GM23338 (cell line): Measurements from ENCODE around the gene P4HA1. TPM values are rescaled to one million over a fixed set of nuclear protein-coding genes. Genes with fewer than 3 reads are reported as not detected.

Source experiments
- ATAC-seq: fragments of 200-7000 bp; cut with Tn5 transposase; 3 replicates; pipeline ENCODE4 v1.9.1; 2020
- DNase-seq: peaks from one replicate; pipeline ENCODE4 v3.0.0-alpha.2; 2015; ENCODE audit warnings: low spot score
- H2AFZ ChIP-seq: fragments of 200-600 bp; sonication (generic); 2 replicates; pipeline ENCODE4 v1.8.0; 2016; ENCODE audit warnings: antibody characterized with exemption, mild to moderate bottlenecking, moderate library complexity
- H3F3A ChIP-seq: fragments of 200-600 bp; sonication (generic); replicated peaks from 2 replicates; pipeline ENCODE4 v1.8.0; 2017; ENCODE audit warnings: antibody characterized with exemption, mixed run types, low read depth
- H3K27ac ChIP-seq: fragments of 200-600 bp; sonication (generic); 2 replicates; pipeline ENCODE4 v1.6.1; 2016; ENCODE audit warnings: low read depth
- H3K27me3 ChIP-seq: fragments of 200-600 bp; sonication (generic); 2 replicates; pipeline ENCODE4 v1.8.0; 2016; ENCODE audit warnings: mild to moderate bottlenecking, mixed run types, moderate library complexity; ENCODE audit not compliant: insufficient read depth
- H3K36me3 ChIP-seq: fragments of 200-600 bp; sonication (generic); 2 replicates; pipeline ENCODE4 v1.8.0; 2016; ENCODE audit warnings: mild to moderate bottlenecking; ENCODE audit not compliant: insufficient read depth
- H3K4me1 ChIP-seq: fragments of 200-600 bp; sonication (generic); 2 replicates; pipeline ENCODE4 v1.8.0; 2016; ENCODE audit warnings: mild to moderate bottlenecking, moderate library complexity; ENCODE audit not compliant: insufficient read depth
- H3K4me2 ChIP-seq: fragments of 200-600 bp; sonication (generic); 2 replicates; pipeline ENCODE4 v1.7.1; 2017; ENCODE audit warnings: mixed run types
- H3K4me3 ChIP-seq: fragments of 200-600 bp; sonication (generic); 2 replicates; pipeline ENCODE4 v1.6.1; 2016; ENCODE audit warnings: mixed run types
- H3K79me2 ChIP-seq: fragments of 200-600 bp; sonication (generic); replicated peaks from 2 replicates; pipeline ENCODE4 v1.8.0; 2017; ENCODE audit warnings: mild to moderate bottlenecking; ENCODE audit not compliant: insufficient read depth
- H3K9me2 ChIP-seq: fragments of 200-600 bp; sonication (generic); 2 replicates; pipeline ENCODE4 v1.8.0; 2017; ENCODE audit not compliant: insufficient read depth
- H4K20me1 ChIP-seq: fragments of 200-600 bp; sonication (generic); replicated peaks from 2 replicates; pipeline ENCODE4 v1.8.0; 2017; ENCODE audit warnings: mild to moderate bottlenecking; ENCODE audit not compliant: insufficient read depth
- H3K27ac Mint-ChIP-seq: 2 replicates; pipeline ENCODE4 v1.8.0; 2020; ENCODE audit warnings: inconsistent platforms, mild to moderate bottlenecking, moderate library complexity, mixed read lengths
- H3K27me3 Mint-ChIP-seq: 3 replicates; pipeline ENCODE4 v1.8.0; 2022; ENCODE audit warnings: low read depth, mild to moderate bottlenecking, moderate library complexity, mixed read lengths, inconsistent platforms; ENCODE audit not compliant: insufficient read depth, poor library complexity
- H3K36me3 Mint-ChIP-seq: 3 replicates; pipeline ENCODE4 v1.8.0; 2021; ENCODE audit warnings: low read depth, mild to moderate bottlenecking, inconsistent platforms, moderate library complexity, mixed read lengths
- H3K4me1 Mint-ChIP-seq: 3 replicates; pipeline ENCODE4 v1.8.0; 2020; ENCODE audit warnings: mild to moderate bottlenecking, inconsistent platforms, mixed read lengths
- H3K4me3 Mint-ChIP-seq: 3 replicates; pipeline ENCODE4 v1.8.0; 2021; ENCODE audit warnings: moderate library complexity, mild to moderate bottlenecking, inconsistent platforms, mixed read lengths
- H3K9me3 Mint-ChIP-seq: 3 replicates; pipeline ENCODE4 v1.8.0; 2020; ENCODE audit warnings: moderate library complexity, mild to moderate bottlenecking, inconsistent platforms, mixed read lengths
- CREB1 ChIP-seq: fragments of 250-450 bp; sonication (Bioruptor Pico); IDR thresholded peaks from 2 replicates; pipeline ENCODE4 v1.5.0; 2020; ENCODE audit warnings: low read depth, mild to moderate bottlenecking, moderate library complexity
- CTCF ChIP-seq, 2 experiments: fragments of 200-600 bp in 1 of 2; sonication (generic) in 1 of 2; conservative IDR thresholded peaks; 2 replicates each; pipeline versions ENCODE4 v1.5.1 to v1.6.1; 2016 to 2017; ENCODE audit warnings: antibody characterized with exemption in 2 of 2, low read depth in 2 of 2, mild to moderate bottlenecking in 2 of 2, moderate library complexity in 1 of 2
- EZH2 ChIP-seq: fragments of 200-600 bp; sonication (generic); IDR thresholded peaks from one replicate; pipeline ENCODE4 v1.8.0; 2017; ENCODE audit warnings: antibody characterized with exemption, mild to moderate bottlenecking, low read depth; ENCODE audit not compliant: unreplicated experiment
- EZH2phosphoT487 ChIP-seq: fragments of 200-600 bp; sonication (generic); IDR thresholded peaks from one replicate; pipeline ENCODE4 v1.8.1; 2018; ENCODE audit warnings: antibody characterized with exemption; ENCODE audit not compliant: unreplicated experiment
- JUNB ChIP-seq: IDR thresholded peaks from one replicate; pipeline ENCODE4 v1.6.1; 2016; ENCODE audit warnings: antibody characterized with exemption; ENCODE audit not compliant: unreplicated experiment
- NANOG ChIP-seq: IDR thresholded peaks from 2 replicates; pipeline ENCODE4 v1.6.1; 2016; ENCODE audit warnings: antibody characterized with exemption, borderline replicate concordance
- POLR2AphosphoS5 ChIP-seq: IDR thresholded peaks from 2 replicates; pipeline ENCODE4 v1.6.1; 2016; ENCODE audit warnings: antibody characterized with exemption, low read depth
- REST ChIP-seq: IDR thresholded peaks from one replicate; pipeline ENCODE4 v1.6.1; 2018; ENCODE audit warnings: antibody characterized with exemption; ENCODE audit not compliant: unreplicated experiment
- STAT1 ChIP-seq: IDR thresholded peaks from one replicate; pipeline ENCODE4 v1.6.1; 2016; ENCODE audit warnings: antibody characterized with exemption; ENCODE audit not compliant: unreplicated experiment
- ZNF462 ChIP-seq: fragments of 250-450 bp; sonication (Bioruptor Pico); IDR thresholded peaks from 2 replicates; pipeline ENCODE4 v1.5.0; 2020; ENCODE audit warnings: mild to moderate bottlenecking, moderate library complexity
- polyA plus RNA-seq: library from polyadenylated mRNA; unstranded; fragments of >200 nt; fragmentation: Nextera tagmentation; extraction: Ambion mirVana; gene quantifications from 2 replicates; pipeline ENCODE4 v1.2.1, GENCODE V29; 2016
- total RNA-seq: library from RNA; depleted of rRNA; stranded (reverse); fragments of >200 nt; shearing (Covaris generic); gene quantifications from 2 replicates; pipeline ENCODE4 v1.2.3, GENCODE V29; 2014

Gene P4HA1
- total and polyA plus RNA-seq, 2 experiments from 2014 or later, result 26.4 to 27.1 TPM

- Mint-ChIP-seq H3K4me1 (no peaks in the 10 kb centered on the region), H3K36me3 (peaks cover 8% of the 10 kb centered on the region; the same call in 1 of the 3 replicates), H3K4me3 (no peak overlapping the region), H3K27me3 (no peaks in the 10 kb centered on the region), H3K9me3 (no peaks in the 10 kb centered on the region), H3K27ac (no peak overlapping the region)
- no peaks in the 10 kb centered on the region for H3K9me2 ChIP-seq
- H3K4me2 ChIP-seq, result no peak overlapping the region
- no peak overlapping the region for H2AFZ ChIP-seq
- no peak for TF ChIP-seq POLR2AphosphoS5
- TF ChIP-seq EZH2, result no peak
- no peak for TF ChIP-seq NANOG
- no peak for TF ChIP-seq REST
- no peak for TF ChIP-seq JUNB
- TF ChIP-seq EZH2phosphoT487, result no peak
- no peak for TF ChIP-seq ZNF462
- TF ChIP-seq CTCF (conservative IDR thresholded peaks at IDR 0.05; ENCODE audit: low read depth in 2 of 2), result no peak
- TF ChIP-seq CREB1 (CRISPR knock-in tag), result no peak
- no peak for TF ChIP-seq STAT1
- H3K36me3 ChIP-seq, result no peaks in the 10 kb centered on the region
- no peaks in the 10 kb centered on the region for H3K4me1 ChIP-seq
- H3K79me2 ChIP-seq, result 0 out of 2 replicates have a peak, but pooled peaks cover 3% of the 10 kb centered on the region
- ATAC-seq (no peak), DNase-seq (no peak)
- no peak overlapping the region for H3K4me3 ChIP-seq
- no peaks in the 10 kb centered on the region for H3F3A ChIP-seq
- no peaks in the 10 kb centered on the region; the same call in 1 of the 2 replicates for H4K20me1 ChIP-seq
- no peaks in the 10 kb centered on the region for H3K27me3 ChIP-seq
- H3K27ac ChIP-seq, result no peak overlapping the region
Observed at GRCh38 chr10:73061743-73062142, 34.9 kb downstream of the P4HA1 start.
